Measurements from ENCODE around the gene KCNV2.

- TF ChIP-seq CTCF (conservative IDR thresholded peaks at IDR 0.05 in 1 of 2, IDR thresholded peaks at IDR 0.05 in 1 of 2; ENCODE audit: low read depth in 1 of 2, low read length in 2 of 2) (no peak), EZH2 (IDR thresholded peaks at IDR 0.05; ENCODE audit: low read length, missing control alignments) (no peak)
These were observed 41.7 kb downstream of the KCNV2 start for GRCh38 chr9:2758898-2759510.
